ENCODE results near the gene CLPTM1. TPM values are rescaled to one million over a fixed set of nuclear protein-coding genes. Genes with fewer than 3 reads are reported as not detected.

The CLPTM1 gene
- total and polyA plus RNA-seq, 10 donors = 44.9 to 97.6 (median 78.7) TPM

- Histone ChIP-seq H3K4me1 (peaks cover 12 to 41% (median 33%) of the 10 kb centered on the region in 6 donors), H3K27me3 (replicated peaks in 1 of 7) (no peaks in the 10 kb centered on the region), H3K36me3 (peaks cover 0 to 19% (median 13%) of the 10 kb centered on the region in 6 donors), H3K4me3 (no peak overlapping the region), H3K9me3 (no peaks in the 10 kb centered on the region), H3K27ac (peak overlapping the region in 1 of 8 donors; percentile 37)
- intact Hi-C loops (cut with DNase I; ENCODE audit: low total_unique reads) = loop anchor here (2.0 kb wide), 1 partner anchor 47 kb away; the partner anchor contains the start of gene APOE
- no peak for DNase-seq
- WGBS, 5 donors = 51 to 76% (median 68%) methylated on average over 11 to 13 of the region's 13 CpGs
- TF ChIP-seq POLR2A (IDR thresholded peaks at IDR 0.05) = no peak
- TF ChIP-seq, protein P1, sequence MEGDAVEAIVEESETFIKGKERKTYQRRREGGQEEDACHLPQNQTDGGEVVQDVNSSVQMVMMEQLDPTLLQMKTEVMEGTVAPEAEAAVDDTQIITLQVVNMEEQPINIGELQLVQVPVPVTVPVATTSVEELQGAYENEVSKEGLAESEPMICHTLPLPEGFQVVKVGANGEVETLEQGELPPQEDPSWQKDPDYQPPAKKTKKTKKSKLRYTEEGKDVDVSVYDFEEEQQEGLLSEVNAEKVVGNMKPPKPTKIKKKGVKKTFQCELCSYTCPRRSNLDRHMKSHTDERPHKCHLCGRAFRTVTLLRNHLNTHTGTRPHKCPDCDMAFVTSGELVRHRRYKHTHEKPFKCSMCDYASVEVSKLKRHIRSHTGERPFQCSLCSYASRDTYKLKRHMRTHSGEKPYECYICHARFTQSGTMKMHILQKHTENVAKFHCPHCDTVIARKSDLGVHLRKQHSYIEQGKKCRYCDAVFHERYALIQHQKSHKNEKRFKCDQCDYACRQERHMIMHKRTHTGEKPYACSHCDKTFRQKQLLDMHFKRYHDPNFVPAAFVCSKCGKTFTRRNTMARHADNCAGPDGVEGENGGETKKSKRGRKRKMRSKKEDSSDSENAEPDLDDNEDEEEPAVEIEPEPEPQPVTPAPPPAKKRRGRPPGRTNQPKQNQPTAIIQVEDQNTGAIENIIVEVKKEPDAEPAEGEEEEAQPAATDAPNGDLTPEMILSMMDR (IDR thresholded peaks at IDR 0.05 in 8 of 11, conservative IDR thresholded peaks at IDR 0.05 in 3 of 11) = peak; percentile 52 to 88 (median 81)
- no peak for TF ChIP-seq POLR2AphosphoS5 (IDR thresholded peaks at IDR 0.05)
Measured at GRCh38 chr19:44951179-44952159, 3.7 kb upstream of the CLPTM1 start.

DNA sequence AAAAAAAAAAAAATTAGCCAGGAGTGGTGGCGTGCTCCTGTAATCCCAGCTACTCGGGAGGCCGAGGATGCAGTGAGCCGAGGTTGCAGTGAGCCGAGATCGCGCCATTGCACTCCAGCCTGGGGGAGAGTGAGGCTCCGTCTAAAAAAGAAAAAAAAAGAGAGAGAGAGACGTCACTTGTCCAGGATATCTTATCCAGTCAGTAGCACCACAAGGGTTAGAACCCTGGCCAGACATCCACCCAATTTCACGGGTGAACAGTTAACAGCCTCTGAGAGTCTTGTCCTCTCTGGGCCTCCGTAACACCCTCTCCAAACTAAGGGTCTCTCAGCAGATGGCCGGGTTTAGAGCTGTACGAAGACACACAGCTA lies 917 bp upstream of the CLPTM1 start:
- intact Hi-C loops (cut with DNase I; ENCODE audit: low total_unique reads) = no loop called here
- peaks cover 0 to 27% (median 13%) of the 10 kb centered on the region in 6 donors for H3K36me3 ChIP-seq
- peak overlapping the region; percentile 85 to 98 (median 95) for H3K27ac ChIP-seq
- H3K4me1 ChIP-seq = peaks cover 30 to 69% (median 60%) of the 10 kb centered on the region in 6 donors
- no peaks in the 10 kb centered on the region for H3K9me3 ChIP-seq
- peak overlapping the region; percentile 73 to 99 (median 95) for H3K4me3 ChIP-seq
- 29 to 40% (median 33%) methylated on average over 8 to 13 of the region's 13 CpGs for WGBS, 5 donors
- no peak for TF ChIP-seq POLR2A (IDR thresholded peaks at IDR 0.05)
- TF ChIP-seq POLR2AphosphoS5 (IDR thresholded peaks at IDR 0.05) = no peak
- TF ChIP-seq, protein P1 (IDR thresholded peaks at IDR 0.05 in 8 of 11, conservative IDR thresholded peaks at IDR 0.05 in 3 of 11) = no peak
- no peaks in the 10 kb centered on the region for H3K27me3 ChIP-seq (replicated peaks in 1 of 7)
- no peak for DNase-seq

DNA sequence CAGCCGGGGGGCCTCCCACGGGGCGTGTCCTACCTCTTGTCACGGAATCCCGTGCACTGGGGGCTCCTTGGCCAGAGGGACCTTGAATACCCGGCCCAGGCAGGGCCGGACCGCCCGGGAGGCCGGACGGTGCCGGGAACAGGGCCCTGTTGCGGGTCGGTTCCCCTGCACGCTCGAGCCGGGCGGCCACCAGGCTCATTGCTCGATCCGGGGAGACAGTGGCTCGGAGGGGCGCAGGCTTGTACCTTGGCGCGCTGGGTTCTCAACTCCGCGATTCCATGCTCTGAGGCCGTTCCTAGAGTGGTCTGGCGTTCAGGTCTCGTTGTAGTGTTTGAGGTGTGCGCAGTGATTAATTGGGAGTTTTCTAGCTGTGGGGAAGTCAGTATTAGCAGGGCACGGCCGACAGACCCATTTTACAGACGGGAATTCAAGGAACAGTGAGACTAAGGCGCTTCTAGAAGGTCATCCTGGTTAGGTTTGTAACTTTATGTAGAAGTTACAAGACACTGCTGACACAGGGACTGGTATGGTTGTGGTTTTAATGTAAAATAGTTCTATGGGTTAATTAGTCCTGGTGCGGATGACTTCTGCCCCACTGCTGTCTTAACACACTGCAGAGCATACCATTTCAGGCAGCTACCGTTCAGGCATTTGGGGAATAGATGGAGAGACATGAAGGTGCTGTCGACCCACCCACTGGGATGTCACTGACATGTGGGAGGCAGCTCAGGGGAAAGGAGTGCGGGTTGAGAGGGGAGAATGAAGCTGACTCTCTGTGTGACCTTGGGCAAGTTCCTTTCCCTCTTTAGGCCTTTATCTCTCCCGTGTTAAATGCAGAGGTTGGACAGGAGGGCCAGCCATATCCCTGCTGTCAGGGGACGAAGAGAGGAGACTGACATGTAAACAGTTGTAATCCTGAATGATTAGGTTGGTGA lies 592 bp downstream of the CLPTM1 start:
- Histone ChIP-seq H3K27me3 (replicated peaks in 1 of 7) (no peaks in the 10 kb centered on the region), H3K4me1 (peaks cover 32 to 84% (median 75%) of the 10 kb centered on the region in 6 donors), H3K4me3 (peak overlapping the region; percentile 73 to 99 (median 95)), H3K9me3 (no peaks in the 10 kb centered on the region), H3K27ac (peak overlapping the region; percentile 85 to 98 (median 95)), H3K36me3 (peaks cover 0 to 26% (median 0%) of the 10 kb centered on the region in 6 donors)
- intact Hi-C loops (cut with DNase I; ENCODE audit: low total_unique reads) = no loop called here
- DNase-seq = no peak
- WGBS, 5 donors = 4 to 16% (median 6%) methylated on average over 15 to 40 of the region's 40 CpGs
- TF ChIP-seq POLR2AphosphoS5 (IDR thresholded peaks at IDR 0.05) (no peak), POLR2A (IDR thresholded peaks at IDR 0.05) (no peak)
- TF ChIP-seq, protein P1 (IDR thresholded peaks at IDR 0.05 in 8 of 11, conservative IDR thresholded peaks at IDR 0.05 in 3 of 11) = no peak

Measured in spleen (tissue), 11 donors.